BE2C (cell line): ENCODE measurements around the gene ADAMTS9.

Experiments
- DNase-seq: peaks from one replicate; pipeline ENCODE4 v3.0.0-alpha.2; 2020
- H3K27me3 ChIP-seq: fragments of 250-450 bp; sonication (Bioruptor Pico); 2 replicates; pipeline ENCODE4 v1.5.1; 2020; ENCODE audit warnings: mild to moderate bottlenecking
- H3K36me3 ChIP-seq: fragments of 250-450 bp; sonication (Bioruptor Pico); 2 replicates; pipeline ENCODE4 v1.5.1; 2020; ENCODE audit warnings: mild to moderate bottlenecking
- H3K4me1 ChIP-seq: fragments of 250-450 bp; sonication (Bioruptor Pico); 2 replicates; pipeline ENCODE4 v1.5.1; 2020
- H3K4me3 ChIP-seq: 2 replicates; pipeline ENCODE4 v1.5.1; 2011; ENCODE audit warnings: low read depth, low read length
- H3K9me3 ChIP-seq: fragments of 250-450 bp; sonication (Bioruptor Pico); 2 replicates; pipeline ENCODE4 v1.5.1; 2020
- TF ChIP-seq, protein P1 (sequence below): IDR thresholded peaks from 2 replicates; pipeline ENCODE4 v1.5.1; 2012; ENCODE audit warnings: mild to moderate bottlenecking, low read depth, low read length

Gene ADAMTS9

GRCh38 chr3:64668582-64669510 is 19.0 kb downstream of the ADAMTS9 start:
- no peaks in the 10 kb centered on the region for H3K27me3 ChIP-seq
- TF ChIP-seq, protein P1, sequence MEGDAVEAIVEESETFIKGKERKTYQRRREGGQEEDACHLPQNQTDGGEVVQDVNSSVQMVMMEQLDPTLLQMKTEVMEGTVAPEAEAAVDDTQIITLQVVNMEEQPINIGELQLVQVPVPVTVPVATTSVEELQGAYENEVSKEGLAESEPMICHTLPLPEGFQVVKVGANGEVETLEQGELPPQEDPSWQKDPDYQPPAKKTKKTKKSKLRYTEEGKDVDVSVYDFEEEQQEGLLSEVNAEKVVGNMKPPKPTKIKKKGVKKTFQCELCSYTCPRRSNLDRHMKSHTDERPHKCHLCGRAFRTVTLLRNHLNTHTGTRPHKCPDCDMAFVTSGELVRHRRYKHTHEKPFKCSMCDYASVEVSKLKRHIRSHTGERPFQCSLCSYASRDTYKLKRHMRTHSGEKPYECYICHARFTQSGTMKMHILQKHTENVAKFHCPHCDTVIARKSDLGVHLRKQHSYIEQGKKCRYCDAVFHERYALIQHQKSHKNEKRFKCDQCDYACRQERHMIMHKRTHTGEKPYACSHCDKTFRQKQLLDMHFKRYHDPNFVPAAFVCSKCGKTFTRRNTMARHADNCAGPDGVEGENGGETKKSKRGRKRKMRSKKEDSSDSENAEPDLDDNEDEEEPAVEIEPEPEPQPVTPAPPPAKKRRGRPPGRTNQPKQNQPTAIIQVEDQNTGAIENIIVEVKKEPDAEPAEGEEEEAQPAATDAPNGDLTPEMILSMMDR: no peak
- H3K4me1 ChIP-seq: peaks cover 7% of the 10 kb centered on the region
- H3K9me3 ChIP-seq: no peaks in the 10 kb centered on the region
- no peak for DNase-seq
- no peak overlapping the region for H3K4me3 ChIP-seq
- H3K36me3 ChIP-seq: peaks cover 13% of the 10 kb centered on the region

DNA sequence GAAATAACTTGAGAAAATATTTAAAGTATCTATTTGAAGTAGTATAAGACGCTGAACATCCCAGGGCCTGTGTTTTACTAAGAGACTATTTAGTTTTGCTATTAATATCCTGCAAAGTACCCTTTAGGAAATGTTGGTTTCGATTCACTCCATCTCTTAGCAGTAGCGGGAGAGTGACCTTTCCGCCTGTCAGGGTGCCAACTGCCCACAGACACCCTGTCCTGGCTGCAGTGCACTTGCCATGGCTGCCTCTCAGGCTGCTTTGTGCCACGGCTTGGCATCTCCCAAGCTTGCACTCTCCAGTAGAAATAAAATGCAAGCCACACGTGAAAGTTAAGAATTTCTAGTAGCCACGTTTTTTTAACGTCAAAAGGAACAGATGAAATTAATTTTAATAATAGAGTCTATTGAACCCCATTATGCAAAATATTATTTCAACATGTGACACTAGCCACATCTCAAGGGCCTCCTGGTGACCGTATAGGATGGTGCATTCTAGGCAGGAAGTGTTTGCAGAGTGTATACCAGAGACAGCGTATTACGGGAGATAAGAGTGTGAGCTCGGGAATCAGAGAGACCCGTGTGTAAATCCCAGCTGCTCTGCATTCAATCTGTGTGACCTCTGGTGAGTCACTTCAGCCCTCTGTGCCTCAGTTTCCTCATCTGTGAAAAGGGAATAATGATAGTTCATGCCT is 19.8 kb downstream of the ADAMTS9 start:
- no peaks in the 10 kb centered on the region for H3K9me3 ChIP-seq
- peaks cover 3% of the 10 kb centered on the region for H3K4me1 ChIP-seq
- DNase-seq: no peak
- H3K27me3 ChIP-seq: no peaks in the 10 kb centered on the region
- H3K4me3 ChIP-seq: no peak overlapping the region
- H3K36me3 ChIP-seq: peaks cover 12% of the 10 kb centered on the region
- TF ChIP-seq, protein P1: no peak

DNA sequence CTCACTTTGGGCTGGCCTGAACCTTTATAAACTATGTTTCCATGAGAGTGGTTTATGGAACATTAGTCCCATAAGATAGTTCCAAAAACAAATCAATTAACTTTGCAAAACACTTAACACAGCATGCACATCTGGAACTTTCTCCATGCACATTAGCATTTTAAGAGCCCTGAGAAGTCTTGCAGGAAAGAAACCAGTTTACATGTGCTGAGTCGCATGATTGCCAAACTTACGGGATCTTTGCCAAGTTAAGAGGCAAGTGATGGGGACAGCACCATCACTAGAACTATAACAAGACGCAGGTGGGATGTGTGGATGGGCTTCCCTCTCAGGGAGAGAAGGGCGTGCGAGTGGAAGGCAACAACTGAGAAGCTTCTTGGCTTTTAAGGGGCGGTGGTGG is 20.7 kb downstream of the ADAMTS9 start:
- TF ChIP-seq, protein P1: no peak
- no peak for DNase-seq
- no peak overlapping the region for H3K4me3 ChIP-seq

DNA sequence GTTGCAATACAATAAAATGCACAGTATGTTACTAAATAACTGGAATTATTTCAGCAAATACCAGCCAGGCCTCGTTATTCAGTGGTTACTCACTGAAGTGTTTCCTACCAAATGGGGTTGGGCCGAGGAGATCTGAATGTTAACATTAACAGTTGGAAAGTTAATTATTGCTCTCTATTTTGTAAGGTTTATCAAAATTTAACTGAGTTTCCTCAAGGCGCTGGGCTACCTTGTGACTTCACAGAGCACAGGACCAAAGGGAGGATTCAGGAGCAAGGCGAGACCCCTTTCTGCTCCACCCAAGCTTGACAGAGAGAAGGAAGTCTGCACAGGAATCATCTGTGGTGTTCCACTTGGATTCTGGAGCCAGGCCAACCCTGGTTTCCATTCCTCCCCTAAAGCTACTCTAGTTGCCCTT is 21.6 kb downstream of the ADAMTS9 start:
- H3K27me3 ChIP-seq: no peaks in the 10 kb centered on the region
- H3K36me3 ChIP-seq: peaks cover 11% of the 10 kb centered on the region
- DNase-seq: no peak
- TF ChIP-seq, protein P1: no peak
- no peaks in the 10 kb centered on the region for H3K9me3 ChIP-seq
- no peaks in the 10 kb centered on the region for H3K4me1 ChIP-seq
- no peak overlapping the region for H3K4me3 ChIP-seq

More for the DNA sequence above, 20.7 kb downstream of the ADAMTS9 start:
- H3K9me3 ChIP-seq: no peaks in the 10 kb centered on the region
- H3K27me3 ChIP-seq: no peaks in the 10 kb centered on the region
- H3K4me1 ChIP-seq: no peaks in the 10 kb centered on the region
- H3K36me3 ChIP-seq: peaks cover 9% of the 10 kb centered on the region

GRCh38 chr3:64664397-64664796 is 23.4 kb downstream of the ADAMTS9 start:
- DNase-seq: no peak
- H3K9me3 ChIP-seq: no peaks in the 10 kb centered on the region
- peaks cover 14% of the 10 kb centered on the region for H3K36me3 ChIP-seq
- H3K4me1 ChIP-seq: peaks cover 4% of the 10 kb centered on the region; the same call in 1 of the 2 replicates
- TF ChIP-seq, protein P1: no peak
- H3K27me3 ChIP-seq: no peaks in the 10 kb centered on the region
- no peak overlapping the region for H3K4me3 ChIP-seq
